SH-SY5Y (cell line): ENCODE measurements around the gene MARS2.

Source experiments
- GATA2 ChIP-seq: IDR thresholded peaks from 2 replicates; pipeline ENCODE4 v1.6.1; 2011; ENCODE audit warnings: mild to moderate bottlenecking, low read depth, low read length
- GATA3 ChIP-seq: IDR thresholded peaks from 2 replicates; pipeline ENCODE4 v1.6.1; 2011; ENCODE audit warnings: low read depth, mild to moderate bottlenecking, low read length, moderate library complexity

- TF ChIP-seq GATA2: no peak
- TF ChIP-seq GATA3: no peak
Measured at GRCh38 chr2:197713271-197713670, 8.1 kb downstream of the MARS2 start.
